ENCODE results near the gene ATP6V0E1. TPM values are rescaled to one million over a fixed set of nuclear protein-coding genes. Genes with fewer than 3 reads are reported as not detected.

The ATP6V0E1 gene
- total RNA-seq, 1 donor from 2014 or later, result 147 TPM

DNA sequence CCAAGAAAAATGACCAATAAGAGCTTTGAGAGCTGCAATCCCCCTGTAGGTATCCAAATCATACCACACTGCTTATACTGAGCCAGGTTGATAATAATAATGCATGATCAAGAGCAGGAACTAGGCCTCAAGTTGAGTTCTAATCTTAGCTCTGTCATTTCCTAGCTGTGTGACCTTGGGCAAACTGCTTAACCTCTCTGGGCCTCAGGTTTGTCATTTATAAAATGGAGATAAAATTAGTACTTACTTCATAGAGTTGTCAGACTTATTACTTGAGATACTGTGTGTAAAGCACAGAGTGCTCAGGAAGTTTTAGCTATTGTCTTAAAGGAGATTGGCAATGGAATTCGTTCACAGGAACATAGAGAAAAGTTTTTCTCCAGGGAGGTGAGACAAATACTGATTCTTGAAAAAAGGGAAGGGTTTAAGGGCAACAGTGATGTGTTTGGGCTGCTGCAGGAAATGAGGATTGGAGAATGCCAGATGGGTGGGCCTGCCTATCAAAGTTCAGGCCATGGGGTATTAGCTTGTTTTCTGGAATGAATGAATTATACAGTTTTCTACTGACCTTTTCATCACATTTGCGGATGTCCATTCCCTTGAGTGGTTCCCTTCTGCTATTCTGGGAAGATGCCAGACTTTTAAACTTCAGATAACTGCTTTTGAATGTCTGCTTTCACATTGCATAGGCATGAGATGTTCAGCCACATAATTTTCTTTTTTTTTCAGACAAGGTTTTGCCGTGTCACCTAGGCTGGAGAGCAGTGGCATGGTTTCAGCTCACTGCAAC is 10.2 kb upstream of the ATP6V0E1 start:
- peaks cover 2% of the 10 kb centered on the region for H3K36me3 Mint-ChIP-seq (ENCODE audit: low read depth, unreplicated experiment)
- H3K4me1 Mint-ChIP-seq (ENCODE audit: unreplicated experiment), result no peaks in the 10 kb centered on the region
- TF ChIP-seq, protein P1, sequence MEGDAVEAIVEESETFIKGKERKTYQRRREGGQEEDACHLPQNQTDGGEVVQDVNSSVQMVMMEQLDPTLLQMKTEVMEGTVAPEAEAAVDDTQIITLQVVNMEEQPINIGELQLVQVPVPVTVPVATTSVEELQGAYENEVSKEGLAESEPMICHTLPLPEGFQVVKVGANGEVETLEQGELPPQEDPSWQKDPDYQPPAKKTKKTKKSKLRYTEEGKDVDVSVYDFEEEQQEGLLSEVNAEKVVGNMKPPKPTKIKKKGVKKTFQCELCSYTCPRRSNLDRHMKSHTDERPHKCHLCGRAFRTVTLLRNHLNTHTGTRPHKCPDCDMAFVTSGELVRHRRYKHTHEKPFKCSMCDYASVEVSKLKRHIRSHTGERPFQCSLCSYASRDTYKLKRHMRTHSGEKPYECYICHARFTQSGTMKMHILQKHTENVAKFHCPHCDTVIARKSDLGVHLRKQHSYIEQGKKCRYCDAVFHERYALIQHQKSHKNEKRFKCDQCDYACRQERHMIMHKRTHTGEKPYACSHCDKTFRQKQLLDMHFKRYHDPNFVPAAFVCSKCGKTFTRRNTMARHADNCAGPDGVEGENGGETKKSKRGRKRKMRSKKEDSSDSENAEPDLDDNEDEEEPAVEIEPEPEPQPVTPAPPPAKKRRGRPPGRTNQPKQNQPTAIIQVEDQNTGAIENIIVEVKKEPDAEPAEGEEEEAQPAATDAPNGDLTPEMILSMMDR (IDR thresholded peaks at IDR 0.05; ENCODE audit: unreplicated experiment), result no peak
- H3K27me3 Mint-ChIP-seq (ENCODE audit: unreplicated experiment), result no peaks in the 10 kb centered on the region
- no peaks in the 10 kb centered on the region for H3K9me3 Mint-ChIP-seq (ENCODE audit: unreplicated experiment)
- H3K27ac Mint-ChIP-seq (ENCODE audit: unreplicated experiment), result no peak overlapping the region
- DNase-seq (ENCODE audit: low spot score), result no peak
- H3K4me3 Mint-ChIP-seq (ENCODE audit: unreplicated experiment), result no peak overlapping the region

DNA sequence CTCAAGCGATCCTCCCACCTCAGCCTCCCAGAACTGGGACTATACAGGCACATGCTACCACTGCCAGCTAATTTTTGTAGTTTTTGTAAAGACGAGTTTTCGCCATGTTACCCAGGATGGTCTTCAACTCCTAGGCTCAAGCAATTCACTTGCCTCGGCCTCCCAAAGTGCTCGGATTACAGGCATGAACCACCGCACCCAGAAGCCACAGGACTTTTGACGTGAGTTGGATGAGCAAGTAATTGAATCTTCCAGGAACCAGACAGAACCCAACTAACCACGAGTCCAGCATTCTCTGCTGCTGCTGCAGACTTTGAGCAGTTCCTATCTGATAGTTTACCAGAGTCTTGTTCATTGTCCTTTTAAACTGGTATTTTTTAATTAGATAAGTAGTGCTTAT is 9.6 kb upstream of the ATP6V0E1 start:
- DNase-seq (ENCODE audit: low spot score), result no peak
- TF ChIP-seq, protein P1 (IDR thresholded peaks at IDR 0.05; ENCODE audit: unreplicated experiment), result no peak
- Mint-ChIP-seq H3K27me3 (ENCODE audit: unreplicated experiment) (no peaks in the 10 kb centered on the region), H3K4me3 (ENCODE audit: unreplicated experiment) (no peak overlapping the region), H3K27ac (ENCODE audit: unreplicated experiment) (no peak overlapping the region), H3K36me3 (ENCODE audit: low read depth, unreplicated experiment) (no peaks in the 10 kb centered on the region), H3K9me3 (ENCODE audit: unreplicated experiment) (no peaks in the 10 kb centered on the region), H3K4me1 (ENCODE audit: unreplicated experiment) (no peaks in the 10 kb centered on the region)

DNA sequence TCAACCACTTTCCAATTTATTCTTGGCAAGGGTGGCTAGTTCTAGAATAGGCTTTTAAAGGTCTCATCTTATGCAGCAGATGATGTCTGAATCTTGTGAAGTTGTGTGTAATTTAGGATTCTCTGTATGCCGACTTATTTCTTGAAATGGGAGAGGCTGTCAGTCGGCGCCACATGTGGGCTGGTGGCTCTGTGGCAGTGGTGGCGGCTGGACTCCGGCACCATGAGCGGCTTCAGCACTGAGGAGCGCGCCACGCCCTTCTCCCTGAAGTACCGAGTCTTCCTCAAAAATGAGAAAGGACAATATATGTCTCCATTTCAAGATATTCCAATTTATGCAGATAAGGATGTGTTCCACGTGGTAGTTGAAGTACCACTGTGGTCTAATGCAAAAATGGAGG is 8.3 kb upstream of the ATP6V0E1 start:
- Mint-ChIP-seq H3K27ac (ENCODE audit: unreplicated experiment) (no peak overlapping the region), H3K4me1 (ENCODE audit: unreplicated experiment) (no peaks in the 10 kb centered on the region), H3K4me3 (ENCODE audit: unreplicated experiment) (no peak overlapping the region), H3K27me3 (ENCODE audit: unreplicated experiment) (no peaks in the 10 kb centered on the region), H3K36me3 (ENCODE audit: low read depth, unreplicated experiment) (no peaks in the 10 kb centered on the region), H3K9me3 (ENCODE audit: unreplicated experiment) (no peaks in the 10 kb centered on the region)
- TF ChIP-seq, protein P1 (IDR thresholded peaks at IDR 0.05; ENCODE audit: unreplicated experiment), result no peak
- DNase-seq (ENCODE audit: low spot score), result no peak

DNA sequence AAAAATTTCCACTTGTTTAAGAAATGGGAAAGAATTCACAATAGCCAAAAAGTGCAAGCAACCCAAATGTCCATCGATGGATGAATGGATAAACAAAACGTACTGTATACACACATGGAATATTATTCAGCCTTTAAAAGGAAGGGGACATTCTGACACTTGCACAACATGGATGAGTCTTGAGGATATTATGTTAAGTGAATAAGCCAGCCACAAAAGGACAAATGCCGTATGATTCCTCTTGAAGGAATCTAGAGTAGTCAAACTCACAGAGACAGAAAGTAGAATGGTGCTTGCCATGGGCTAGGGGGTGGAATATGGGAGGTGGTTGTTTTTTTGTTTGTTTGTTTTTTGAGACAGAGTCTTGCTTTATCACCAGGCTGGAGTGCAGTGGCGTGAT is 3.8 kb upstream of the ATP6V0E1 start:
- no peak overlapping the region for H3K4me3 Mint-ChIP-seq (ENCODE audit: unreplicated experiment)
- H3K4me1 Mint-ChIP-seq (ENCODE audit: unreplicated experiment), result no peaks in the 10 kb centered on the region
- DNase-seq (ENCODE audit: low spot score), result no peak
- TF ChIP-seq, protein P1 (IDR thresholded peaks at IDR 0.05; ENCODE audit: unreplicated experiment), result no peak
- no peaks in the 10 kb centered on the region for H3K9me3 Mint-ChIP-seq (ENCODE audit: unreplicated experiment)
- H3K36me3 Mint-ChIP-seq (ENCODE audit: low read depth, unreplicated experiment), result no peaks in the 10 kb centered on the region
- no peaks in the 10 kb centered on the region for H3K27me3 Mint-ChIP-seq (ENCODE audit: unreplicated experiment)
- no peak overlapping the region for H3K27ac Mint-ChIP-seq (ENCODE audit: unreplicated experiment)

- H3K4me1 Mint-ChIP-seq (ENCODE audit: unreplicated experiment), result peaks cover 4% of the 10 kb centered on the region
- no peak overlapping the region for H3K27ac Mint-ChIP-seq (ENCODE audit: unreplicated experiment)
- DNase-seq (ENCODE audit: low spot score), result no peak
- no peaks in the 10 kb centered on the region for H3K27me3 Mint-ChIP-seq (ENCODE audit: unreplicated experiment)
- peaks cover 3% of the 10 kb centered on the region for H3K36me3 Mint-ChIP-seq (ENCODE audit: low read depth, unreplicated experiment)
- TF ChIP-seq, protein P1 (IDR thresholded peaks at IDR 0.05; ENCODE audit: unreplicated experiment), result no peak
- H3K9me3 Mint-ChIP-seq (ENCODE audit: unreplicated experiment), result no peaks in the 10 kb centered on the region
- no peak overlapping the region for H3K4me3 Mint-ChIP-seq (ENCODE audit: unreplicated experiment)
These were observed 1.6 kb upstream of the ATP6V0E1 start for GRCh38 chr5:172981931-172982330.
